Brain pericyte (primary cell): ENCODE data around the gene ADGRD1.
"Not testable (repeated sequence)": the region's sequence is repeated elsewhere in the genome, so short reads cannot be mapped to it uniquely, and the experiment has no call there.

Experiments
- DNase-seq: peaks from one replicate; pipeline ENCODE4 v3.0.0-alpha.2; 2012; ENCODE audit warnings: low read depth, low spot score

Gene ADGRD1

GRCh38 chr12:131055596-131056233 lies 102.0 kb downstream of the ADGRD1 start:
- no peak for DNase-seq

- DNase-seq, result no peak
Measured at GRCh38 chr12:131056626-131057025, 102.9 kb downstream of the ADGRD1 start.

- no peak for DNase-seq
Measured at GRCh38 chr12:131057211-131057721, 103.6 kb downstream of the ADGRD1 start.

DNA sequence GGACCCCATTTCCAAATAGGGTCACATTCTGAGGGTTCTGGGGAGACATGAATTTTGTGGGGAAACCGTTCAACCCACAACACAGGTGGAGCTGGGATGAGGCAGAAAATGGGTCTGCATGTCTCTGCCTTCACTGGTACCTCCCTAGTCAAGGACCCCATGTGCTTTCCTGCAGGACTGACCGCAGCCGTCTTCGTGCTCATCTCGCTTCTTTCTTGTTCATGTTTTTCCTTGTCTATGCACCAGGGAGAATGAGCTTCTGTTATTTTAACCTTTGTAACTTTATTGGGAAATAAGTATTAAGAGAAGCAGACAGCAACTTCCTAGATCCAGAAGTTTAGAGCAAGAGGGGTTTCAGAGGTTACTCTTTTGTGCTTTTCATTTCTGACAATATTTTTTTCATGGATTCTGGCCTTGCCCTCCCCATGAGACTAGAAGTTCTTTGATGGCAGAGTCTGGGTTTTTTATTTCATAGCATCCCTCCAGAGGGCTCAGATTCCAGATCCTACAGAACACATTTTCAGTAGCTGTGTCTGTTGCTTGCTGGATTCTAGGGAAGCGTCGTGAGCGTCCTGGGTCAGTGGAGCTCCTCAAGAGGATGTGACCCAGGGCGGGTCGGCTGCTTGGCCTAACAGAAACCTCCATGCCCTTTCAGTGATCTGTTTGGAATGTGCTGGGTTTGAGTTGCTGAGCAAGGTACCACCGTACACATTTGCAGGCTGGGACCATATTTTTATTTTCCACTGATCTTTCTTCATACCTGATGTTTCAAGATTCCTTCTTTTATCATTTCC lies 104.2 kb downstream of the ADGRD1 start:
- DNase-seq, result no peak

- DNase-seq, result no peak
Measured at GRCh38 chr12:131058700-131059099, 105.0 kb downstream of the ADGRD1 start.

- no peak for DNase-seq
Measured at GRCh38 chr12:131060011-131060703, 106.5 kb downstream of the ADGRD1 start.

DNA sequence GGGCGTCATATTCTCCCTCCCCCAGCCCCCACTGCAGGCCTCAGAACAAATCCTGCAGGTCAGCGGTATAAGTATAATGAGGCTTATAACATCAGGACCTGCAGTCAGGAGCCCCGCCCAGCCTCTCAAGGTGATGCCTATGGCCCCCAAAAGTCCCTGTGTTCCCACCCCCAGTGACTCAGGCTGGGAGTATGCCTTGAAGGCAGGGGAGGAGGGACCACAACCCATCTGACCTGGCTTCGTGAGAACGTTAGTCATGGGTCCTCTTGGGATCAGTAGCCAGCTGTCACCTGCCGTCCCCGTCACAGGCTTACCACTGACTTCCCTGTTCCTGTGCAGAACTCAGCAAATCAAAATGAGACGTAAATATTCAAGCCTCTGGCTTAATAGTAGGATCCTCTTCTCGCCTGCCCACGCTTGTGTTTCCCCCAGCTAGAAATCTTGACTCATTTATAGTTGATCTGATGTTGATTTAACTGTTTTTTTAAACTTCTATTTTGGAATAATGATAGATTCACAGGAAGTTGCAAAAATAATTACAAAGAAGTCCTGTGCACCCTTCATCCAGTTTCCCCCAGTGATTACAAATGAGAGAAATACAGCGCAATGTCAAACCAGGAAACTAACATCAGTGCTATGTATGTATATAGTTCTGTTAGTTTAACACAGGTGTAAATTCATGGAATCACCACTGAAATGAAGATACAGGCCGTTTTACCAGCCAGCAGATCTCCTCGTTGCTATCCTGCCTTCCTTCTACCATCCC lies 107.5 kb downstream of the ADGRD1 start:
- no peak for DNase-seq

- DNase-seq, result no peak
Measured at GRCh38 chr12:131063413-131063812, 109.7 kb downstream of the ADGRD1 start.

DNA sequence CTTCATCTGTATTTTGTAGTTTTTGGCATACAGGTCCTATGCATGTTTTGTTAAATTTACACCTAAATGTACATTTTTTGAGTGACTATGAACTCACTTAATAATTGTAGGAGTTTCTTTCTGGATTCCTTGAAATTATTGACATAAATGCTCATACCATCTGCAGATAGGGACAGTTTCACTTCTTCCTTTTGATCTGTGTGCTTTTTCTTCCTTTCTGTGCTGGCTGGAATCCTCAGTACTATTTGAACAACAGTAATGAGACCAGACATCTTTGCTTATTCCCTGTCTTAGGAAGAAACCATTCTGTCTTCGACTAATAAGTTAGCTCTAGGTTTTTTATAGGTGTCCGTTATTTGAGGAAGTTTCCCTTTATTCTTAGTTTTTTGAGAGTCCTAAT lies 110.3 kb downstream of the ADGRD1 start:
- no peak for DNase-seq

DNA sequence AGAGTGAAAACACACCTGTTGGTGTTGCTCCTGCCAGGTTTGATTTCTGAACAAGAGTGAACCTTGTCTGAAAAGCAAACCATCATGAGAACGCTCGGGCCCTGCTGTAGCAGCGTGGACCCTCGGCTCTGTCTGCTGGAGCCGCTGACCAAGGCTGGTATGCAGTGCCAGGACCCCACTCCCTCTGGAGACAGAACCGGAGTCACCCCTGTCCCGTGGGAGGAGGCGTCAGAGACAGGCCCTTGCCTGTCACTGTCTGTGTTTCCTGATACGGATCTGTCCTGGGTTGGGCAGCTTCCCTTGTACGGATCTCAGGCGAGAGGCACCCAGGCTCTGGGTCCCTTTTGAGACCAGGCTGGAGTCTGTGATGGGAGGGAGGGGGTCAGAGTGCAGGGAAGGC lies 111.6 kb downstream of the ADGRD1 start:
- DNase-seq, result no peak

- DNase-seq, result no peak
Measured at GRCh38 chr12:131065801-131066200, 112.1 kb downstream of the ADGRD1 start.

GRCh38 chr12:131066207-131066885 lies 112.6 kb downstream of the ADGRD1 start:
- DNase-seq, result no peak

- no peak for DNase-seq
Measured at GRCh38 chr12:131066886-131067490, 113.3 kb downstream of the ADGRD1 start.

- no peak for DNase-seq
Measured at GRCh38 chr12:131067981-131068851, 114.5 kb downstream of the ADGRD1 start.

DNA sequence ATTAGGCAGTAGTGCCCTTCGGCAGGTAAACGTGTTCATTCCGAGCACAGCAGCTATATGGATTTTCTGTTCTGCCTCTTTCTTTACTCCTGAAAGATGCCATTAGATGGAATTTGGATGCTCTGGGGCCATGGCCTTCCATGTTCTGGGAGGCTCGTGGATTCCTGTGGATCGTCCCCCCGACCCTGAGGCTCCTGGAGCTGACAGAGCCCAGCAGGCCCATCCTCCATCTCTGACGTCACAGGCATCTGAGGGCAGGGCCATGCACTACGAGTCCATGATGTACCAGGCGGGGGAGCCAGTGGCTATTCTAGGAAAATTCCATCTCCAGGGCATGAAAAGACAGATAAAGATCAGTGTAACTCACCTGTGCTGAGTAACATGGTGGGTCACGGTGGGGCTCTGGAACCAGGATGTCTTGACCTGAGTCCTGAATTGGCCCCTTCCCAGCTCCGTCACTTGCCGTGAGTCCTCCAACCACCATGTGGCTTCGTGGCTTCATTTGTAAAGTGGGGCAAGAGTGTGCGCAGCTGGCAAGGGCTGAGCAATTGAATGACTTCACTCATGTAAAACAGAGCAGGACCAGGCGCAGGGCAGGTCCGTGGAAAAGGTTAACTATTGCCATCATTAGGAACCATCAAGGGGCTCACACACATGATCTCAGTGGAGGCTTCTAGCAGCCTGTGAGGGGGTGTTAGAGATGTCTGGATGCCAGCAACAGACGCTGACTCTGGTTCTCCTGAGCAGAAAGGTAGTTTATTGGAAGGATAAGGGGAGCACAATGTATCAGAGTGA lies 115.4 kb downstream of the ADGRD1 start:
- DNase-seq, result not testable (repeated sequence)

DNA sequence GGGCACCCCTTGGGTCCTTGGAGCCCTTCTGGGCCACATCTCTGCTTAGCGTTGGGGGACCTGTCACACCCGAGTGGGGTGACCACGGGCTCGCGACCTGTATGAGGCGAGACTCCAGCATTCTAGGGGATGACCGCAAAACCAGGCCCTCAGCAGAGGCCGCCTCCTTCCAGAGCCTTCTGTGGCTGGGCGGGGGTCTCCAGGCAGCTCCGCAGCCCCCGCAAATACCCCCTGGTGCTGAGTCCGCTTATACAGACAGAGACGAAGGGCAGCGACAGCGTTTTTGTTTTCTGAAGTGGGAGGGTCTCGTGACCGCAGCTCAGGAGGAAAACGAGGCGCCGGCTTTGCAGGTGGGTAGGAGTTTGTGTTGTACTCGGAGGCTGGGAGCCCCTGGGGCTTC lies 116.4 kb downstream of the ADGRD1 start:
- not testable (repeated sequence) for DNase-seq

DNA sequence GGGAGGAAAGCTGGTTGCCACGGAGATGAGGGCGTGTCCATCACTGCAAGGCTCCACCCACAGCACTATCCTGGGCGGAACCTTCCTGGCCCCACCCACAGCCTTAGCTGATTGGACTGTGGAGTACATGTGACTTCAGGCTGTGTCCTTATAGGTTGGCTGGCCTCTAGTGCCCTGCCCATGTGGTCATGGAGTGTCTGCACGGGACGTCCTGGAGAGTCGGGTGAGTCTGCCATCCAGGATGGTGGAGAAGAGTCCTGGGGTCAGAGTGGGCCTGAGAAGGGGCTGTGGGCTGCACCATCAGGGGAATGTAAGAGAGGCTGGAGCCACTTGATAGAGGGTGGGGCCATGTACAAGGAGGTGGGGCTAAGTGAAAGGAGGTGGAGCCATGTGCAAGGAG lies 117.0 kb downstream of the ADGRD1 start:
- DNase-seq, result not testable (repeated sequence)

GRCh38 chr12:131071234-131071820 lies 117.6 kb downstream of the ADGRD1 start:
- not testable (repeated sequence) for DNase-seq
